ENCODE results near the gene SCN8A.
A peak's percentile ranks its signal among the peaks of the same experiment; 100 is the strongest.

Gene SCN8A

GRCh38 chr12:51687614-51688013 lies 96.6 kb downstream of the SCN8A start:
- TF ChIP-seq CTCF (IDR thresholded peaks at IDR 0.05; ENCODE audit: low read length, missing control alignments): no peak
- peak; percentile 75 for DNase-seq (ENCODE audit: low read depth)
- H3K4me3 ChIP-seq (replicated peaks; ENCODE audit: low read depth, low read length): no peak overlapping the region

GRCh38 chr12:51689983-51690382 lies 99.0 kb downstream of the SCN8A start:
- no peak for DNase-seq (ENCODE audit: low read depth)
- no peak overlapping the region for H3K4me3 ChIP-seq (replicated peaks; ENCODE audit: low read depth, low read length)

GRCh38 chr12:51692016-51692415 lies 101.0 kb downstream of the SCN8A start:
- no peak overlapping the region for H3K4me3 ChIP-seq (replicated peaks; ENCODE audit: low read depth, low read length)
- no peak for DNase-seq (ENCODE audit: low read depth)
- no peak for TF ChIP-seq CTCF (IDR thresholded peaks at IDR 0.05; ENCODE audit: low read length, missing control alignments)

More at GRCh38 chr12:51689983-51690382, 99.0 kb downstream of the SCN8A start:
- TF ChIP-seq CTCF (IDR thresholded peaks at IDR 0.05; ENCODE audit: low read length, missing control alignments): no peak

GRCh38 chr12:51693569-51693968 lies 102.5 kb downstream of the SCN8A start:
- TF ChIP-seq CTCF (IDR thresholded peaks at IDR 0.05; ENCODE audit: low read length, missing control alignments): no peak
- no peak for DNase-seq (ENCODE audit: low read depth)
- H3K4me3 ChIP-seq (replicated peaks; ENCODE audit: low read depth, low read length): no peak overlapping the region

- DNase-seq (ENCODE audit: low read depth): no peak
- no peak for TF ChIP-seq CTCF (IDR thresholded peaks at IDR 0.05; ENCODE audit: low read length, missing control alignments)
- H3K4me3 ChIP-seq (replicated peaks; ENCODE audit: low read depth, low read length): no peak overlapping the region
These were observed 103.1 kb downstream of the SCN8A start for GRCh38 chr12:51694146-51694545.

- no peak for DNase-seq (ENCODE audit: low read depth)
- no peak for TF ChIP-seq CTCF (IDR thresholded peaks at IDR 0.05; ENCODE audit: low read length, missing control alignments)
- H3K4me3 ChIP-seq (replicated peaks; ENCODE audit: low read depth, low read length): no peak overlapping the region
These were observed 104.4 kb downstream of the SCN8A start for GRCh38 chr12:51695241-51696010.

- no peak for DNase-seq (ENCODE audit: low read depth)
- TF ChIP-seq CTCF (IDR thresholded peaks at IDR 0.05; ENCODE audit: low read length, missing control alignments): no peak
- no peak overlapping the region for H3K4me3 ChIP-seq (replicated peaks; ENCODE audit: low read depth, low read length)
These were observed 108.2 kb downstream of the SCN8A start for GRCh38 chr12:51699219-51699618.
